Measurements from ENCODE around the gene SPOCK3.
A peak's percentile ranks its signal among the peaks of the same experiment; 100 is the strongest.
"Not testable (repeated sequence)": the region's sequence is repeated elsewhere in the genome, so short reads cannot be mapped to it uniquely, and the experiment has no call there.

SPOCK3 gene

GRCh38 chr4:167031534-167032156 is 202.6 kb downstream of the SPOCK3 start:
- DNase-seq, result no peak

- DNase-seq, result no peak
Observed at GRCh38 chr4:167028976-167029375, 205.3 kb downstream of the SPOCK3 start.

GRCh38 chr4:167025670-167026069 is 208.6 kb downstream of the SPOCK3 start:
- no peak for DNase-seq

GRCh38 chr4:167023364-167023925 is 210.8 kb downstream of the SPOCK3 start:
- peak; percentile 72 for DNase-seq

GRCh38 chr4:167021545-167022155 is 212.6 kb downstream of the SPOCK3 start:
- DNase-seq, result peak; percentile 89

GRCh38 chr4:167020410-167020809 is 213.9 kb downstream of the SPOCK3 start:
- peak; percentile 29 for DNase-seq

GRCh38 chr4:167014944-167015343 is 219.3 kb downstream of the SPOCK3 start:
- DNase-seq, result peak; percentile 8

GRCh38 chr4:167003326-167003725 is 231.0 kb downstream of the SPOCK3 start:
- no peak for DNase-seq

GRCh38 chr4:167000141-167000852 is 234.0 kb downstream of the SPOCK3 start:
- DNase-seq, result no peak

GRCh38 chr4:166996216-166996615 is 238.1 kb downstream of the SPOCK3 start:
- no peak for DNase-seq

- DNase-seq, result no peak
Observed at GRCh38 chr4:166994686-166995085, 239.6 kb downstream of the SPOCK3 start.

- DNase-seq, result peak; percentile 44
Observed at GRCh38 chr4:166991006-166991561, 243.2 kb downstream of the SPOCK3 start.

GRCh38 chr4:166989886-166990285 is 244.4 kb downstream of the SPOCK3 start:
- no peak for DNase-seq

GRCh38 chr4:166987026-166987425 is 247.3 kb downstream of the SPOCK3 start:
- DNase-seq, result peak; percentile 87

- DNase-seq, result no peak
Observed at GRCh38 chr4:166981847-166982246, 252.4 kb downstream of the SPOCK3 start.

GRCh38 chr4:166980419-166980818 is 253.9 kb downstream of the SPOCK3 start:
- DNase-seq, result no peak

GRCh38 chr4:166977596-166977995 is 256.7 kb downstream of the SPOCK3 start:
- no peak for DNase-seq

GRCh38 chr4:166972071-166972470 is 262.2 kb downstream of the SPOCK3 start:
- peak; percentile 36 for DNase-seq

- not testable (repeated sequence) for DNase-seq
Observed at GRCh38 chr4:166968219-166968618, 266.1 kb downstream of the SPOCK3 start.

- no peak for DNase-seq
Observed at GRCh38 chr4:166965562-166965961, 268.7 kb downstream of the SPOCK3 start.

- no peak for DNase-seq
Observed at GRCh38 chr4:166957451-166957850, 276.8 kb downstream of the SPOCK3 start.

GRCh38 chr4:166956484-166956883 is 277.8 kb downstream of the SPOCK3 start:
- DNase-seq, result no peak

GRCh38 chr4:166941629-166942028 is 292.7 kb downstream of the SPOCK3 start:
- DNase-seq, result no peak

GRCh38 chr4:166930464-166930863 is 303.8 kb downstream of the SPOCK3 start:
- DNase-seq, result no peak
